ENCODE data around the gene PEX3. TPM values are rescaled to one million over a fixed set of nuclear protein-coding genes. Genes with fewer than 3 reads are reported as not detected.

PEX3 gene, protein sequence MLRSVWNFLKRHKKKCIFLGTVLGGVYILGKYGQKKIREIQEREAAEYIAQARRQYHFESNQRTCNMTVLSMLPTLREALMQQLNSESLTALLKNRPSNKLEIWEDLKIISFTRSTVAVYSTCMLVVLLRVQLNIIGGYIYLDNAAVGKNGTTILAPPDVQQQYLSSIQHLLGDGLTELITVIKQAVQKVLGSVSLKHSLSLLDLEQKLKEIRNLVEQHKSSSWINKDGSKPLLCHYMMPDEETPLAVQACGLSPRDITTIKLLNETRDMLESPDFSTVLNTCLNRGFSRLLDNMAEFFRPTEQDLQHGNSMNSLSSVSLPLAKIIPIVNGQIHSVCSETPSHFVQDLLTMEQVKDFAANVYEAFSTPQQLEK
- polyA plus RNA-seq (ENCODE audit: insufficient read length in 4 of 4): 10 to 100 TPM; 25.2 to 46.9 (median 39.8) TPM

DNA sequence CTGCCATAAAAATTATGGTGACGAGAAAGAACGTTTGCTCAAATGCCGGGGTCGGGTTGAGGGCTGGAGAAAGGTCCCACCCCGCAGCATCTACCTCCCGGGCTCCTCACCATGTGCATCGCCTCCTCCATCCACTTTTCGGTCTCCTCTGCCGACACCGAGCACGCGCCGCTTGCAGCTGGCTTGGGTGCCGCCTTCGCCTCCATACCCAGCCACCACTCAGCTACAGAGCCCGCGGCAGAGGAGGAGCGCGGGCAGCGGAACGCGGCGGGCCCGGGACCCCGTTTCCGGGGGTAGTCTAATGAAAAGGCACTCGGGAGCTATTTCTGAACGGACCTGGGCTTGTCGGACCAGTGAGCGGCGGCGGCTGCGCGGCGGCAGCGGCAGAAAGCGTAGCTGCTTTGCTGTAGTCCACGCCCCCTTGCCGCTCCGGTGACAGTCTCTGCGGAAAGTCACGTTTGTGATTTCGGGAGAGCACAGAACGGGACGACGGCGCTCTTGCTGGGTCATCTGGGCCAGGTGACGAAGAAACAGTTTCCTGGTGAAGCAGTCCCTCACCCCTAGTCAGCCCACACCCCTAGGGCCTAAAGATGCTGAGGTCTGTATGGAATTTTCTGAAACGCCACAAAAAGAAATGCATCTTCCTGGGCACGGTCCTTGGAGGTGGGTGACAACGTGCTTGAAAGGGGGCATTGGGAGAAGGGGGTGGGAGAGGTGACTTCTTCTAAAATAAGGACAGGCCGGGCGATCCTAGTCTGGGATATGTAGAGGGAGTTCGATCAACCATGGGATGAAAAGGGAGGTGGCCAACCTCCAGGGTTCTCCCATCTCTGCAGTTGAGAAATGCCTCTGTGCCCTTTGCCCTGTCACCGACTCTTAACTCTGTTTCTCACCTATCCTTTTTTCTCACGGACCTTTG is at the start of gene PEX3, which contains the start of gene ADAT2:
PEX3 (plus strand) TSS at position 353 of the 919 bp plus-strand sequence; CDS start at position 591, 238 bp downstream.
ADAT2 (minus strand) TSS at position 243 of the 919 bp plus-strand sequence; CDS start at position 206, 37 bp downstream.
- DNase-seq (ENCODE audit: low read depth in 4 of 4, low spot score in 3 of 4): peak; percentile 78 to 83 (median 80)

DNA sequence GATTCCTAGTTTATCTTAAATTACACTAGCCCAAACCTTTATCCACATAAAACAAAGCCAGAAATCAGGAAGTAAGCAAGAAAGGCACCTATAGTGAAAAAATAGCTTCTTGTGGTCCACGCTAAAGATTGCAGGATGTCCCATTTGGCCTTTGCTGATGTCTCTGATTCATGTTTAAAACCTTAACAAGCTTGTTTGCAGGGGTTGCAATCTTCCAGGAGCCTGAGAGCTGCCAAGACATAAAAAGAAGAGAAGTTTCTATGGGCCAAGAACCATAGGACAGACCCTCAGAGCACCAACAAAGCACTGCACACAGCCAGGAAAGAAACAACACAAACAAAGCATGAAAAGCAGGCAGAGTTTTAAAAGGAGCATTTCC is 49.5 kb upstream of the PEX3 start:
- DNase-seq (ENCODE audit: low read depth in 4 of 4, low spot score in 3 of 4): no peak

DNA sequence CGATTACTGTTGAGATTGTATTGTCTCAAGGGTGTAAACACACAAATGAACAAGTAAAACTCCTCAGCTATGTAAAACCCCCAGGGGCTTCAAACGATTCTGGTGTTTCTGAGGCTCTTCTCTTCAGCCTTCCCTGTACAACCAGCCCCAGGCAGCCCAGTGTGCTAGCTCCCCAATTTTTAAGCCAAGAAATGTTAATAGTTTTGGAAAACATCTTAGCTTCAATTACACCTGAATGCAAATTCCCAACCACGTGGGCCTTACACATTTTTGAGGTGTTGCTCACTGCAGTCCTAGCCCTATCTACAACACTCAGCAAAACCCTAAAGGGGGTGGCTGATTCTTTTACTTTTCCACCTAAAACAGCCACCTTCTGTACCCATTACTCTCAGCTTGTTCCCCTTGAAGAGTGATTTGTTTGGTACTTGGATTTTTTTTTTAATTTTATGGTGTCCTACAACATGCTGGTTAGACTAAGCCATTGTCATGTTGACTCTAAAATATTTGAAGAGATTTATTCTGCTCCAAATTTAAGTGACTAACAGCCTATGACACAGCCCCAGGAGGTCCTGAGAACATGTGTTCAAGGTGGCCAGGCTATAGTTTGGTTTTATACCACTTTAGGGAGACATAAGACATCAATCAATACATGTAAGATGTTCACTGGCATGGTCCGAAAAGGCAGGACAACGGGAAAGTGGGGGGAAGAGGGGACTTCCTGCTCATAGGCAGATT is 48.8 kb upstream of the PEX3 start:
- DNase-seq (ENCODE audit: low read depth in 4 of 4, low spot score in 3 of 4): no peak

DNA sequence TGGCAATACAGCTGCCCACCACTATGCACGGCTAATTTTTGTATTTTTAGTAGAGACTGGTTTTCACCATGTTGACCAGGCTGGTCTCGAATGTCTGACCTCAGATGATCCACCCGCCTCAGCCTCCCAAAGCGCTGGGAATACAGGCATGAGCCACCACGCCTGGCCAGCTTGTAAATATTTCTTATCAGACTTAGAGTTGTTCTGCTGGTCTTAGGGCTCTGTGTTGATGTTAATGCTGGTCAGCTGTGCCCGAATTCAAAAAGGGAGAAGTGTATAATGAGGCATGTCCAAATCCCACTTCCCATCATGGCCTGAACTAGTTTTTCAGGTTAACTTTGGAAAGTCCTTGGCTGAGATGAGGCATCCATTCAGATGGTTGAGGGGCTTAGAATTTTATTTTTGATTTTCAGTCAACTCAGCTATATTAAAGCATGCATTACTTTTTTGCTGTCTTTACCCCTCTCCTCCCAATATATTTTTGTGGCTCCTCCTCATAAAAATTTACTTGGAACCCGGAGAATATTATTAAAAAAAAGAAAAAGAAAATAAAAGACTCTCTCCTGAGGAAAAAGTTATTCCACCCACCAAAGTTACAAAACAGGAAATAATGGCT is 47.8 kb upstream of the PEX3 start:
- DNase-seq (ENCODE audit: low read depth in 4 of 4, low spot score in 3 of 4): no peak

DNA sequence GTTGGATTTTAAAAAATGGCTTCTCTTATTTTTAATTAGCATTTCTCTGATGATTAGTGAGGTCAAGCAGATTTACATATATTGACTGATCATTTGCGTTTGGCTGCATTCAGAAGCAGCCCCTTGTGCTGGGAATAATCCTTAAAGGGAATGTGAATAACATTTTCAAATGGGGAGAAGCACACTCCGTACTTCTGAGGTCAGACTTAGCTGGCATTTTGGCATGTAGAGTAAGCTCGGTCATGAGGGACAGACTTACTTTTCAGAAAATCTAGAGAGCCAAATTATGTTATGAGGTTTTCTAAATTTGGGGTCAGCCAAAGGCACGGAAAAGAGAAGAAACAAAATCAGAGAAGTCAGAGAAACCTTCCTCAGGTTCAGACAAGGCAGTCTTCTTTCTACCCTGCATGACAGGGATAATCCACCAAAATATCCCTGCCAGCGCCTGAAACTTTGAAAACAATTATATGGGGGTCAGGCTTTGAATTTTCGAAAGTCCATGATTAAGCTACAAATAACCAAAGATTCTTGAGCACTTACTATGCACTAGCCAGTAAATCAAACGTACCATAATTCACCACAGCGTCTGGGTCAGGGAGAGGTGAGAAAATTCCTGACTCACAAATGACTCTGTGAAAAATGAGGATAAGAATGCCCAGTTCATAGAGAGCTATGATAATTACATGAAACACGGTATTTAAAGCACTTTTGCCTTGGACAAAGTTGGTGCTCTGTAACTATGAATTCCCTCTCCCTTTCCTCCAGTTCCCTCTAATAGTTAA is 45.0 kb upstream of the PEX3 start:
- DNase-seq (ENCODE audit: low read depth in 4 of 4, low spot score in 3 of 4): no peak

DNA sequence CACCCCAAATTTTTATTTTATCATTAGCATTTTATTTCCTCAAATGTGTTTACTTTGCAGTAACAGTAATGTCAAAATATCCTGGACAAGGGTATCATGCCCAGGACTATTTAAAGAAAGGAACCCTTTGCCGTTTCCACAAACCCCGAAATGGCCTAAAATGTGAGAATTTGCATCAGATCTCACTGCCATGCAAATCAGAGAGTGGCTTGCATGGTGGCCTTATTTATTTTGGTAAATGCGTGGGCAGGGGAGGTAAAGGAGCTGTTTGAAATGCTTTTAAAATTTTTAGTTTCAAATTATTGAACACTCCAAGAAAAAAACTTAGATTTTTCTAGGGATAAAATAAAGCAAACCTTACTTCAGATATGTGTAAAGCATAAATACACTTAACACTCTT is 43.9 kb upstream of the PEX3 start:
- DNase-seq (ENCODE audit: low read depth in 4 of 4, low spot score in 3 of 4): no peak

DNA sequence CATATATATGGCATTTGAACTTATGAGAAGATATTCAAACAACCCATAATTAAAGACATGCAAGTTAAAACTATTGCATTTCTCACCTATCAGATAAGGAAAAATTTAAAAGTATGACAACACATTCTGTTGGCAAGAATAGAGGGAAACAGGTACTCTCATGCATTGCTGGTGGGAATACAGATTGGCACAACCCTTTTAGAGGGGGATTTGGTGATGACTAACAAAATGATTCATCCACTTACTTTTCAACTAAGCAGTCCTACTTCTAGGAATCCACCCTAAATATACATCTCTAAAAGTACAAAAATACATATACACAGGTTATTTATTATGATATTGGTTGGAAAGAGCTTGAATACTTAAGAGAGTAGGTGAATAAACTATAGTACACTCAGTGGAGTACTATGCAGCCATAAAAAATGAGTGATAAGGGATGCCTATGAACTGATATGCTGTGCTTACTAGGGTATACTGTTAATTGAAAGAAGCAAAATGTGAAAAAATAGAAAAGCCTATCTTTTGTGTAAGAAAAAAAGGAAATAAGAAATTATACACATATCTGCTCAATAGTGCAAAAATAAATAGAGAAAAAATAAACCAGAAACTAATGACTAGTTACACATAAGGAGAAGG is 42.3 kb upstream of the PEX3 start:
- DNase-seq (ENCODE audit: low read depth in 4 of 4, low spot score in 3 of 4): no peak

DNA sequence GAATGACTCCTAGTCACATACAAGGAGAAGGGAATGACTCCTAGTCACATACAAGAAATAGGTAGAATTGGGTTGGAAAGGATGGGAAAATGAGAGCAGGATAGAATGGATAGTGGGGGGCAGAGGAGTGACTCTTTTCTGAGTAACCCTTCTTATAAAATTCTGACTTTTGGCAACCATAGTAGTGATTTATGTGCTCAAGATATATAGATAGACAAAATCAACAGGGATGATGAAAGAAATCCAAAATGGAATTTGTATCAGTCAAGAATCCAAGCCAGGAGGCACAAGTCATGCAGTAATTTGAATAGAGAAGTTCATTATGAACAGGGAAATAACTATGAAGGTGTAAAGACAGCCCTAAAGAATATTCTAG is 41.8 kb upstream of the PEX3 start:
- DNase-seq (ENCODE audit: low read depth in 4 of 4, low spot score in 3 of 4): no peak

DNA sequence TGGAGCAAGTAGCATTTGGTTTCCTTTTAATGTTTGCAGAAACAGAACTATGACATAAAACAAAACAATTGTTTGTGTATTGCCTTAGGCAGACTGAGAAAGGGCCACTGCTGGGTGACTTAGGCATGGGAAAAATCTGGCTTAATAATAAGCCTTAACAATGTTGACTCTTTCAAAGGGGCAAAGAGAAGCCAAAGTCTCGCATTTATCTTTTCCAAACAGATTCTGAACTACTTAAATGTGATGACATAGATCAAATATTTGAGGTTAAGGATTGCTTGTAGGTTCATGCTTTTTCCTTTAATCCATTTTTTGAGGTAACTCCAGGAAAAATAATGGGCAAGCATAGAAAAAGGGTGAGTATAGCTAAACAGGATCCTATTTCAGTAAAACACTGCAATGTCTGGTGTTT is 39.7 kb upstream of the PEX3 start:
- no peak for DNase-seq (ENCODE audit: low read depth in 4 of 4, low spot score in 3 of 4)

DNA sequence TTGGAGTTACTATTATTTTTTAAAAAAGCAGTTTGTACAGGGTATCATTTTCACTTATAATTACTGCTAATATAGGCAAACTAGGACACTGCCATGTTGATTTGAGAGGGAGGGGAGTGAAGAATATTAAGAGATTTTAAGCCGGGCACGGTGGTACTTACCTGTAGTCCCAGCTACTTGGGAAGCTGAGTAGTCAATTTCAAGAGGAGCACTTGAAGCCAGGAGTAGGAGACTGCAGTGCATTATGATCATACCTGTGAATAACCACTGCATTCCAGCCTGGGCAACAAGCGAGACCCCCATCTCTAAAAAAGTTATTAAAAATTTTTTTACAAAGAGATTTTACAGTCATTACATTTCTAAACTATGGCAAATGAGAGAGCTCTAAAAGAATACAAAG is 35.8 kb upstream of the PEX3 start:
- DNase-seq (ENCODE audit: low read depth in 4 of 4, low spot score in 3 of 4): no peak

DNA sequence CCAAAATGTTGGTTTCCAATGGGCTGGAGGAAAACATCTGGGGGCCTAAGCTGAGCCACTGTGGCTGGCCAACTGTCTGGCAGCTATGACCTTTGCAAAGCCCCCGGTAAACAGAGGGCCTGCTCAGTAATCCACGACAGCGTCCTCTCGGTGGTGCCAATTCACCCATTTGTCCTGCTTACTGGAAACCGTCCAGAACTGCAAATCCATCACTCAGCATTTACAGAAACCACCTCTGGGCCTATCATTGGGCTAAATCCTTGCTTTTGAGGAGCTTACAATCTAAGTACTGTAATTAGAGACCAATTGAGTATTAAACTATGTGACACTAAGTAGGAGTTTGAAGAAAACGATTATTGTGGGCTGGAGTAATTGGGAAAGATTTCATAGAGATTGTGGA is 31.1 kb upstream of the PEX3 start:
- DNase-seq (ENCODE audit: low read depth in 4 of 4, low spot score in 3 of 4): no peak

DNA sequence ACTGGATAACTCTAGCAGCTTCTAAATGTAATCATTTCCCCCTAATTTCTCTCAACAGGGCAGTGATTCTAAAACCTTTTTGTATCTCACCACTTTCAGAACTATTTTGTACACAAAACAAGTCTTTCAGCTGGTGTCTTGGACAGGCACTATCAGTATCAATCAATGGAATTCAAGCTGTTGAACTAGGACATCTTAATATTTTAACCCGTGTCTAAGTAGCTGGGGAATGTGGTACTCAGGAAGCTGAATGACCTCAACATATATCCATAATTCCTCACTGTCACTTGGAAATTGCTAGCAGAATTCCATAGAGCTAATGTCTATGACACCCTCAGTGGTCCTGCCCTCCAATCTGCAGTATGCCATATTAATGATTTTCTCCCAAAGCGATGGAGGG is 24.6 kb upstream of the PEX3 start:
- DNase-seq (ENCODE audit: low read depth in 4 of 4, low spot score in 3 of 4): no peak

DNA sequence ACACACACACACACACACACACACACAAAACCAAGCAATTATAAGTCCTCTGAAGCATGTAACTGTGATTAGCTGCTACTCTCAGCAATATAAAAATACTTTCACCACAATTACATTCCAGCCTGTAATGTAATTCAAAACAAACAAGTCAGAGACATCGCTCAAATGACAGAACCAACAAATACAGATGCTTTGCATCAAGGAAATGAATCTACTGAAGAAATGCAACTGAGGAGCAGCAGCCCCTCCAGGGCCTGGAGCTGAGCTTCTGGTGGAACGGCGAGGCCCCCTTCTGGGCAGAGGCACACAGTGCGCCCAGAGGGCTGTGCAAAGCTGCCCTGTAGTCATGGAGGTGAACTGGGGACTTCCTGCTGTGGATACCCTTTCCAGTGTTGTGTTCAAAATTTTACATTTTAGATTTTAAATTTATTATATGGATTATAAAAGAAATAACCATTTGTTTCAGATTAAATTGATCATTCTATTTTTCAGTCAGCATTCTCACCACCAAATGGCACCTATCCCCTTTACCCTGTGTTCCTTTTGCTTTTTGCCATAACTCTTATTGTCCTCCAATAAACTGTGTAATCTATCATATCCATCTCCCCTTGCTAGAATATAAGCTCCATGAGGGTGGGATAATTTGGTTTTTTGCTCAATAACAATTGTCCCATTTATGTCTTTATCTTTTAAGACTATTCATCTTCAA is 23.3 kb upstream of the PEX3 start:
- peak; percentile 55 to 70 (median 68) for DNase-seq (ENCODE audit: low read depth in 4 of 4, low spot score in 3 of 4)

DNA sequence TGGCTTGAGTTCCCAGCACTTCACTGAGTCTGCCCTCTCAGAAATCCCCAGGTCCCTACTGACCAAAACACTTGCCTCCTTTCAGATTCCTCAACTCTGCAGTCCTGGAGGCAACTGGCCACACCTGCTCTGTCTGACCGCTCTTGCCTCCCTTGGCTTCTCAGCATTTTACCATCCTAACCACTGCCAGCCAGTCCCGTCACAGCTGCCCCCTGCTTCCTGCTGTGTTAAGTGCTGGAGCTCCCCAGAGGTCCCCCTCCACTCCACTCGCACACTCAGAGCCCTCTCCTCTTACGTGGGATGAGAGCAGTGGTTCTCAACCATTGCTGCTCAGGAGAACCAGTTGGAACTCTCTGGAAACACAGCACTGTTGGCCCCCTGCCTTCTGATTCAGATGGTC is 20.6 kb upstream of the PEX3 start:
- no peak for DNase-seq (ENCODE audit: low read depth in 4 of 4, low spot score in 3 of 4)

DNA sequence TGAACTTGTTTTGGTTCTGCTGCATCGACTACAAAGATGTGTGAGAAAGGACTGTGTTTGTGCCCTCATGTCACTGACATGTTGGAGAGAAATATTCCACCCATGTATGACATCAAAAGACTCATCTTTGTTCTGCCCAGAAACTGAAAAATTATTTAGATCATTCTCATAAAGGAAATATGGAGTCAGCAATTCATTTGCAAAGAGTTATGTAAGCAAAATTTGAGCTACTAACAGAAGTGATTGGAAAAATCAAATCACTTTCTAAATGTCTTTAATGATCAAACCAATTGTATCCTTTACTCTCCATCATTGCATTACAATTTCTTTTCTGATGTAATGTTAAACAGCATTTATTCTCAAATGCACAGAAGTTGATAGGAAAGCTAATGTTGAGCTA is 19.4 kb upstream of the PEX3 start:
- no peak for DNase-seq (ENCODE audit: low read depth in 4 of 4, low spot score in 3 of 4)

DNA sequence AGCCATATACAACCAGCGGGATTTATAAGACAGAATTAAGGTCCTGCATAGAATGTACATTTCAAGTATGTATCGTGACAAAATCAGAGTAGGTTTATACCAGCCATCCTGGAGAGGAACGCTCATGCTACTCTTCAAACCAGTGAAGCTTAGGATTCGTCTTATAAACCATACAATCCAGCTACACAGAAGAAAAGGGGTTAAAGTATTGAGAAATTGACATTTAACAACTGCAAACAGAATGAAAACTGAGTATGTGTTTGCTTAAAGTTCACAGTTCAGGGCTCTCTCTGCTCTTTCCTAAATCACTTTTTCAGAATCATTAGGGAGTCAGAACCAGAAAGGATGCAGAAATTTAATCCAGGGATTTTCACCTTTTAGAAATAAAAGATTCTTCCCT is 18.0 kb upstream of the PEX3 start:
- no peak for DNase-seq (ENCODE audit: low read depth in 4 of 4, low spot score in 3 of 4)

DNA sequence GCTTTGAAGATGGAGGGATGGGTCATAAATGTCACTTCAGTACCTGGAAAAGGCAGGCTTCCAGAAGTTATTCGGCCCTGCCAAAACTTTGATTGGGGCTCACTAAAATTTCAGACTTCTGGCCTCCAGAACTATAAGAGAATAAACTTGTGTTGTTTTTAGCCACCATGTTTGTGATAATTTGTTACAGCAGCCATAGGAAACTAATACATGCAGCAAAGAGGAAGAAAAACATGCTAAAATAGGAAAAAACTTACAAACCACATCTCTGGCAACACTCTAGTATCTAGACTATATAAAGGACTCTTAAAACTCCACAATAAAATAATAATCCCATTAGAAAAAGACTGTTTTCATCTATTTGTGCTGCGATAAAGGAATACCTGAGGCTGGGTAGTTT is 9.6 kb upstream of the PEX3 start:
- DNase-seq (ENCODE audit: low read depth in 4 of 4, low spot score in 3 of 4): no peak

DNA sequence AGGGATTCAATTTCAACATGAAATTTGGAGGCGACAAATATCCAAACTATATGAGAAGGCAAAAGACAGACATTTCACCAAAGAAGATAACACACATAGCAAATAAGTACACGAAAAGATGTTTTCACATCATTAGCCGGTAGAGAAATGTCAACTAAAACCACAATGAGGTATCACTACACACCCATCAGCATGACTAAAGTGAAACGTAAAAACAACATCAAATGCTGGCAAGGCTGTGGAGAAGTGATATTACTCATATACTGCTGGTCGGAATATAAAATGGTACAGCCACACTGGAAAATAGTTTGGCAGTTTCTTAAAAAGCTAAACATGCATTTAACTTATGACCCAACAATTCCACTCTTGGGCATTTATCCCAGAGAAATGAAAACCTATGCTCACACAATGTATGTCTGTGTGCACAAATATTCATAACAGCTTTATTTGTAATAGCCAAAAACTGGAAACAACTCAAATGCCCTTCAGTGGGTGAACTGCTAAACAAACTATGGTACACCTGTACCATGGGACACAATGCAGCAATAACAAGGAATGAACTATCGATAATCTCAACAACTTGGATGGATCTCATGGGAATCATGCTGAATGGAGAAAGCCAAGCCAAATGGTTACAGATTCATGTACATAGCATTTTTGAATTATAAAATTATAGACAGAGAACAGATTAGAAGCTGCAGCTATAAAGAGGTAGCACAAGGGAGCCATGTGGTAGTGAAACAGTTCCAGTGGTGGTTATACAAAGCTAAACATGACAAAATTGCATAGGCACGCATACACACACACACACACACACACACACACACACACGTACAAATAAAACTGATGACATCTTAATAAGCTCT is 8.7 kb upstream of the PEX3 start:
- no peak for DNase-seq (ENCODE audit: low read depth in 4 of 4, low spot score in 3 of 4)

Data from left renal pelvis (tissue), 4 donors.